GM15510 (cell line): ENCODE results near the gene AGTR1.

Experiments used
- POLR2A ChIP-seq: IDR thresholded peaks from 3 replicates; pipeline ENCODE4 v1.6.1; 2011; ENCODE audit warnings: borderline replicate concordance; ENCODE audit not compliant: insufficient read length; ENCODE audit errors: extremely low read depth

Gene AGTR1

GRCh38 chr3:148737104-148737530 is 39.4 kb downstream of the AGTR1 start:
- no peak for TF ChIP-seq POLR2A

GRCh38 chr3:148739720-148740119 is 42.0 kb downstream of the AGTR1 start:
- no peak for TF ChIP-seq POLR2A

GRCh38 chr3:148740291-148740690 is 42.6 kb downstream of the AGTR1 start:
- TF ChIP-seq POLR2A = no peak

DNA sequence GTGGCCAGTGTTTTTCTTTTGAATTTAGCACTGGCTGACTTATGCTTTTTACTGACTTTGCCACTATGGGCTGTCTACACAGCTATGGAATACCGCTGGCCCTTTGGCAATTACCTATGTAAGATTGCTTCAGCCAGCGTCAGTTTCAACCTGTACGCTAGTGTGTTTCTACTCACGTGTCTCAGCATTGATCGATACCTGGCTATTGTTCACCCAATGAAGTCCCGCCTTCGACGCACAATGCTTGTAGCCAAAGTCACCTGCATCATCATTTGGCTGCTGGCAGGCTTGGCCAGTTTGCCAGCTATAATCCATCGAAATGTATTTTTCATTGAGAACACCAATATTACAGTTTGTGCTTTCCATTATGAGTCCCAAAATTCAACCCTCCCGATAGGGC is 43.5 kb downstream of the AGTR1 start:
- no peak for TF ChIP-seq POLR2A

DNA sequence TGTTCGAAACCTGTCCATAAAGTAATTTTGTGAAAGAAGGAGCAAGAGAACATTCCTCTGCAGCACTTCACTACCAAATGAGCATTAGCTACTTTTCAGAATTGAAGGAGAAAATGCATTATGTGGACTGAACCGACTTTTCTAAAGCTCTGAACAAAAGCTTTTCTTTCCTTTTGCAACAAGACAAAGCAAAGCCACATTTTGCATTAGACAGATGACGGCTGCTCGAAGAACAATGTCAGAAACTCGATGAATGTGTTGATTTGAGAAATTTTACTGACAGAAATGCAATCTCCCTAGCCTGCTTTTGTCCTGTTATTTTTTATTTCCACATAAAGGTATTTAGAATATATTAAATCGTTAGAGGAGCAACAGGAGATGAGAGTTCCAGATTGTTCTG is 44.4 kb downstream of the AGTR1 start:
- TF ChIP-seq POLR2A = no peak

DNA sequence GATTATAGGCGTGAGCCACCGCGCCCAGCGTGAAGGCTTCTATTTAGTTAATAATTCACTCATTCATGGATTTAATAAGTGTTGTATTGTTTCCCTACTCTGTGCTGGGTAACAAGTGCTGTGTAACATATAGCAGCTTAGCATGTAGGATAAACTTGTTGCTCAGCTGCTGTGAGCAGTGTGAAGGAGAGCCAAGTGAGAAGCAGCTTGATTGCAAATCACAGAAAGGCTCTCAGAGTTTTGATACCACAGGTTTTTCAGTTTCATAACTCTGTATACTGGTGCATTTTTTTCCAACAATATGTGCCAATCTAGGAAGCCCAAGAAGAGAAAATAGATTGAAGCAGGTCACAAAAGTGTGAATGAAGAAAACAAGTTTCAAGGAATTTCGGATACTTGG is 48.4 kb downstream of the AGTR1 start:
- no peak for TF ChIP-seq POLR2A

- no peak for TF ChIP-seq POLR2A
These were observed 50.6 kb downstream of the AGTR1 start for GRCh38 chr3:148748283-148748682.

- no peak for TF ChIP-seq POLR2A
These were observed 52.6 kb downstream of the AGTR1 start for GRCh38 chr3:148750296-148750695.

- no peak for TF ChIP-seq POLR2A
These were observed 53.8 kb downstream of the AGTR1 start for GRCh38 chr3:148751461-148751860.

GRCh38 chr3:148755570-148755969 is 57.9 kb downstream of the AGTR1 start:
- TF ChIP-seq POLR2A = no peak

DNA sequence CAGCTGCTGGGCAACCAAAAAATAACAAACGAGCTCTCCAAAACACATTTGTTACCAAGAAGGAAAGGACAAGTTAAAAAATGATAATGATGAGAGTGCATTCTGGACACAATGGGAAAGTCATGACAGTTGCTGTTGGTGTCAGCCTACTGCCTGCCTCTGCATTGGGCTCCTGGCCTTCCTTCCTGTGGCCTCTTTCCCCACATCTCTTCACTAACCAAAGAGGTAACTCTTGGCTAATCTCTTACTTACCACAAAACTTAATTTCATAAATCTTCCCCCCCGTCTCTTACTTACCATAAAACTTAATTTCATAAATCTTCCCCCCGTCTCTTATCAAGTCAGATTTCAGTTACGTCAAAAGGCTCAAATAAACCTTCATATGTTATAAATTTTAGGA is 58.6 kb downstream of the AGTR1 start:
- no peak for TF ChIP-seq POLR2A

GRCh38 chr3:148757238-148758215 is 59.8 kb downstream of the AGTR1 start:
- no peak for TF ChIP-seq POLR2A

DNA sequence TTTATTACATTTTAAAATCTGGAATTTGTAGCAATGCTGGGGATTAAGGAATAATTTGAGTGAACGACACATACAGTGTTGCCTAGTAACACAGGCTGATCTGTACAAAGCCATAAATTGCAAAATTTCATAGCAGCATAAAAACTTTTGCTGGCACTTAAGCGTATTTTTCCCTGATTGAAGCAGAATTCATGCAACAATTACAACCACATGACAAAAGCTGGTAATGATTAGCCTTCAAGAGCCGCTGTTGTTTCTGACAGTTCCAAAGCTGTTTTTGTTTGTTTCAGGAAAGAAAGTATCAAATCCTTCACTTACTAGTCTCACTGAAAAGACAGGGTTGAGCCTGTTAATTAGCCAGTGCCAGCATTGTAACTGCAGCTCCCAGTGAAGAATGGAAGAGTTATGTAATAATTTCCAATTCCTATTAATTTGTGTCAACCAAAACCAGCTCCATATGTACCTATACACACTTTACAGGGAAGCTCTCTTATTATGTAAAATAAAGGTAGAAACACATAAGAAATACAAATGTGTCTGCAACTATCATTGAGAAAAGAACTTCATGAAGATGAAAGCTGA is 60.7 kb downstream of the AGTR1 start:
- TF ChIP-seq POLR2A = no peak

- TF ChIP-seq POLR2A = no peak
These were observed 61.7 kb downstream of the AGTR1 start for GRCh38 chr3:148759430-148759829.

DNA sequence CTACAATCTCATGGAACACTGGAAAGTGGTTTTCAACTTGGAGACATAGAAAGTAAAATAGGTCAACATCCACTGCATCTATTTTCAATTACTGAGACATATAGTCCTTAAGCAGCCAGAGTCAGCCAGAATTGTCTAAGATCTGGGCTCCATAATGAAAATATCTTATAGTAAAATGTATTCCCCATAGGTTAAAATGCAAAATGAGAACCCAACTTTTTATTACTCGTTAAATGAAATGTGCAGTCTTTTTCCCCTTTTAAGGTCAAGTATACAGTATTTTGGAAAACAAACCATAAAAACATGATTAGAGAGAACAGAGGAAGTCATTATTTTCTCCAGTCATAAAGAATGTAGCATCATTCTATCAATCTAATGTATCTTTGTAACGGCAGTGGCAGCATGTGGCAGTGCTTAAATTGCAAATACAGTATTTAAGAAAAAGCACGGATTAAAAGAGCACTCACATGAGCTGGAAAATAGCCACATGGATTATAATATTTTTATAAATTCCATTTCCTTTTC is 65.5 kb downstream of the AGTR1 start:
- TF ChIP-seq POLR2A = no peak

DNA sequence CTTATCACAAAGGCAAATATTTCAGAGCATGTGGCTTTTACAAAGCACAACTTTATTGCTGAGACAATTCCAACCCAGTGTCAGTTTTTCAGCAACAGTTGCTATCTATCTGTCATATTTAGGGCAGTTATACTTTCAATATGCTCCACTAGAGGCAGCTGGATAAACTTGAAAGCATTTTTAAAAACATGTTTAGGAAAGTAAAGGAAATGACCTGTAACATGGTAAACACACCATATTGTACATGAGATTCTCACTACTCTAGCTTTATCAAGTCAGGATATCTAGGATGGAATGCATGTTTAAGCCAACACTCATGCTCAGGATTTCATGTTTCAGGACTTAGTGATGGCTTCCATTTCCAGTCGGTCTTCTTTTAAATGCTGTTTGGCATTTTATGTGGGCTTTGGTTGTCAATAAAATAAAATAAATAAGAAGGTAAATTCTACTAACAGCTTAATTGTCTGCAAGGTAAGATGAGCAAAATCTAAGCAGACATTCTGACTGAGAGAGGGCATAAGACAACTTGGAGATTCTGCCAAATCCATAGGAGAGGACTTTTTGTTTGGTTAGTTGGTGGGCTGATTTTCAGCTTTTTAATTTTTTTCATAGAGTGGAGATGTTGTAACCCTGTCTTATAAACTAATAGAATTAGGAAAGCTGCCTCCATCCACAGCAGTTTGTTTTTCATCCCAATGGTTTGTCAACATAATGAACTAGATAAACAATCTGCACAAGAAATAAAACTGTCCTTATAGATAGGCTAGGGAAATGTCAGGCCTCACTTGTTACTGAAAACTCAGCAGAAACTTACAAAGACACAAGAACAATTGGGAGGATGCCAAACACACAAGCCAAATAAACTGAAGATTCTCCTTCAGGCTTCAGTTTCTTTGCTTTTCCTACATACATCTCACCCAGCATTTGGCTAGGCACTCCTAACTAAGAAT is 66.6 kb downstream of the AGTR1 start:
- TF ChIP-seq POLR2A = no peak

GRCh38 chr3:148772361-148772760 is 74.7 kb downstream of the AGTR1 start:
- no peak for TF ChIP-seq POLR2A
